ENCODE results near the gene PERM1.
A peak's percentile ranks its signal among the peaks of the same experiment; 100 is the strongest.
"Not testable (repeated sequence)": the region's sequence is repeated elsewhere in the genome, so short reads cannot be mapped to it uniquely, and the experiment has no call there.

Gene PERM1

GRCh38 chr1:981955-982558 is at the start of gene PERM1:
TSS of gene PERM1 (minus strand) at chr1:982093. CDS start at chr1:981029, 1,064 bp downstream.
- no peak for DNase-seq

DNA sequence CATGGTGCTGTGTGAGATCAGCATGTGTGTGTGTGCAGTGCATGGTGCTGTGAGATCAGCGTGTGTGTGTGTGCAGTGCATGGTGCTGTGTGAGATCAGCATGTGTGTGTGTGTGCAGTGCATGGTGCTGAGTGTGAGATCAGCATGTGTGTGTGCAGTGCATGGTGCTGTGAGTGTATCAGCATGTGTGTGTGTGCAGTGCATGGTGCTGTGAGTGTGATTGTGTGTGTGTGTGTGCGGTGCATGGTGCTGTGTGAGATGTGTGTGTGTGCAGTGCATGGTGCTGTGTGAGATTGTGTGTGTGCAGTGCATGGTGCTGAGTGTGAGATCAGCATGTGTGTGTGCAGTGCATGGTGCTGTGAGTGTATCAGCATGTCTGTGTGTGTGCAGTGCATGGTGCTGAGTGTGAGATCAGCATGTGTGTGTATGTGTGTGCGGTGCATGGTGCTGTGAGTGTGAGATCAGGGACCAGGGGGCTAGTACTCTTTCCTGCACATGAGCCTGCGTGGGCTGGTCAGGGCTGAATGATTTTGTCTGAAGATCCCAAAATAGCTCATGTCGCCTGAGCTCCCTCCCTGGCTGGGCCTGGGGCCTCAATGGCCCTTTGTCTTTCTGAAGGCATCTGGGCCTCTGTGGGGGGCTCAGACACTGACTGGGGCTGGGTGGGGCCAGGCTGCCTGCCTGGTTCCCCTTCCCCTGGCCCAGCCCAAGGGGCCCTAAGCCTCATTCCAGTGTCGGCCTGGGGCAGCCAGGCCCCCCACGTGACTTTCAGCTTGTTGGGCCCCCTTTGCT is 49.2 kb upstream of the PERM1 start:
- DNase-seq = not testable (repeated sequence)

DNA sequence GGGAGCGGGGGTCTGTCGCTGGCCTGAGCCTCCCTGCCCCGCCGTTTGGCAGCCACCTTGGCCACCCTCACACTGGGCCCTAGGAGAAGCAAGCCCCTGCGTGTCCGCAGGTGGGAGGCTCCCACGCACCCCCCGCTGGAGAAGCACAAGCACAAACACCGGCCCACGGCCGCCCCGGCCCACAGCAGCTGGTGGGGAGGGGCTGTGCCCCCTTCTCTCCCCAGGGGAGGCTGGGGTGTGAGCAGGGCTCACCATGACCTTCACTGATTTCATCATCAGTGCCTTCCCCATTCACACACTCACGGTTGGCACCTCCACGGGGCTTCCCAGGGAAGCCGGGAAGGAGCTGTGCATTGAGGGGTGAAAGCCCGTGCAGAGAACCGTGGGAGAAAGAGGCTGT is 45.9 kb upstream of the PERM1 start:
- DNase-seq = no peak

- no peak for DNase-seq
Measured at GRCh38 chr1:1026599-1027413, 44.9 kb upstream of the PERM1 start.

GRCh38 chr1:1025730-1026129 is 43.8 kb upstream of the PERM1 start:
- no peak for DNase-seq

DNA sequence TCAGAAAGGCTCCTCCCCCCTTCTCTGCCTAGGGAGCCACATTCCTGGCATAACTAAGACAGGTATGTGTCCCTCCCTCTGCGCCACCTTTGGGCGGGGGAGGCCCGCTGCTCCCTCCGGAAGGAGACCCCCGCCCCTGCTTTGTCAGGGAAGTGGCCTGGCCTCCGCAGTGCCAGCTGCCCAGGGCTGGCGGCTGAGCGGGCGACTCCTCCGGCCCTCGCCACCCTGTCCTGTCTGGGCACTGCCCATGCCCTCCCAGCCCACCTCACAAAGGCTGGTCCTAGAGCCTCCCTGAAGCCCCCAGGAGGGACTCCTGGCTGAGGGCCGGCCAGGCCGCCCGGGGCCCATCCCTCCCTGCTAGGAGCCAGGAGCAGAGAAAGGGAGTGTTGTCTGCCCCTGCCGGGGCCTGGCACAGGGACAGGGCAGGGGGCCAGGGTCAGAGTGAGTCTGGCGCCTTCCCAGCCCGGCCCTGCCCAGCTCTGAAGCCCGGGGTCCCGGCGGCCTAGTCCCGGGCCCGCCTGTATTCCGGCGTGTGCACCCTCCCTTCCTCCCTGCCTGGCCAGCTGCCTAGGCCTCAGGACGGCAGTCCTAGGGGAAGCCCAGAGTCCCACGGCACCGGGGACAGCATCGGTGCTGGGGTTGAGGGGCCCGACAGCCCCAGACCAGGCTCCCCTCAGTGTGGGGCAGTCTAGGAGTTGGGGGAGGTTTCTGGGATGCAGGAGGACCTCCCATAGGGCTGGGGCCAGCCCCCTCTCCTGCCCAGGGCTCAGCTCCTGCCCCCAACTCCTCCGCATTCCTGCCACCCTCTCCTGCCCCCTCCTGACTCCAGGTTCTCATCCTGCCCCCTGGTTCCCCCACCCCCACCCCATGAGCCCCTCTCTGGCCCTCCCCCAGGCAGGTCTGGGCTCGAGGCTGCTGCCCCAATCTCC is 43.1 kb upstream of the PERM1 start:
- DNase-seq = no peak

- no peak for DNase-seq
Measured at GRCh38 chr1:1024149-1024770, 42.4 kb upstream of the PERM1 start.

DNA sequence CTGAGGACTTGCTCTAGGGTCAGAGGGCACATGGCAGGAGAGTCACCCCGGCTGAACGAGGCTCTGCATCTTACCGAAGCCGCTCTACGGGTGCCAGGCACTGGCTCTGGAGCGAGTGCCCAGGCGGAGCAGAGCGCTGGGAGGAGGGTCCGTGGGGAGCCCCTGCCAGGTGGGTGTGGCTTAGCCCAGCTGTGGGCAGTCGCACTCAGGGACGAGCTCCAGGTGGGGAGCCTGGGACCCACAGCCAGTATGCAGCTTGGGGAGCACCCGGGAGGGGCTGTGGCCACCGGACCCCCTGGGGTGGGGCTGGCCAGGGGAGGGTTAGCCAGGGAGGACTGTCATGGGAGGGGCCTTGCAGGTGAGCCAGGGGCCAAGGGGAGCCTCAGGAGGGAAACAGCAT is 41.8 kb upstream of the PERM1 start:
- no peak for DNase-seq

- no peak for DNase-seq
Measured at GRCh38 chr1:1022302-1023009, 40.6 kb upstream of the PERM1 start.

DNA sequence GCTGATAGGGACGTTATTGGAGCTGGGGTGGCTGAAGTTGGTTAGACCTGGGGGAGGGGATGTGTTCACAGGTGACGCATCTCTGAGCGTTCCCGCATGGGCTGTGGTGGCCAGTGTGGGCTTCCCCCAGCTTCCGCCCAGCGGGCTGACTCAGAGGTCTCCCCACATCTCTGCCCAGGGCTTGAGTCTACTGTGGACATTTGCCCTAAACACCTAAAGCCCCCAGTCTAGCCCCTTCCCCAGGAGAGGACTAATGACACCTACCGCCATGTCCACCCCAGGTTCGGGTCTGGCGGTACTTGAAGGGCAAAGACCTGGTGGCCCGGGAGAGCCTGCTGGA is 40.0 kb upstream of the PERM1 start:
- DNase-seq = no peak

DNA sequence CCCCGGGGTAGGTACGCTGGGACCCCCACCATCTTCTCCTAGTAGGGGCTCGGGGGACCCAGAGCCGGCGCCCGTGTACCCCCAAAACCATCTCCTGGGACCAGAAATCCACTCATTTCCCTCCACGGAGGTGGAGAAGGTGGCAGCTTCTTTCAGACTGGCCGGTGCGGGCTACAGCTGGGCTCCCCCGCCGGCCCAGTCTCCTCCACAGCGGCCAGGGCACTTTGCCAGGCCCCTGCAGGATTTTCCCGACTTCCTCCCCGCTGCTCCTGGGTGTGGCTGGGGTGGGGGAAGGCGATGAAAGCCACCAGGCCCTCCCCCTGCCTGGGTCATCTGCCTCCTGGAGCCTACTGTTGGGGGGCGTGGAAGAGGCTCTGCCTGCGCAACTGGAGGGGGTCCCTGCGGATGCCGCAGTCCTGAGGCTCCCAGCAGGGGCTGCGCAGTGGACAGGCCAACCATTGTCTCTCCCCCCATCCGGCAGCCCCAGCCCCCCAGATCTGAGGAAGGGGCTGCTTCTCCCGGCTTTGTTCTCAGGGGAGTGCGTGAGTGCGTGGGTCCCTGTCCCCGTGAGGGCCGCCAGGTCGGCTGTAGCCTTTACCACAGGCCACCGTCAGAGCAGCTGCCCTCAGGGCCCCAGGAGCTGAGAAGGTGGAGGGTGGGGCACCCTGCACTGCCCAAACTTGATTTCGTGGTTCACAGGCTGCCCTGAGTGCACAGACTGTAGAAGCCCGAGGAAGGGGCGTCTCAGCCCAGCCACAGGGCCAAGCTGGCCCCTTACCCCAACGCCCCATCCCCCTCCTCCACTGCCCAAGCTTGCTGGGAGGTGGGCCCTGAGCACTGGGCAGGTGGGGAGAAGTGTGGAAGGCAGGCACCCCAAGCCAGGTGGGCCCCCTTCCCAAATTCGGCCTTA is 39.4 kb upstream of the PERM1 start:
- peak; percentile 53 for DNase-seq

GRCh38 chr1:1020415-1021009 is 38.6 kb upstream of the PERM1 start:
- DNase-seq = no peak

DNA sequence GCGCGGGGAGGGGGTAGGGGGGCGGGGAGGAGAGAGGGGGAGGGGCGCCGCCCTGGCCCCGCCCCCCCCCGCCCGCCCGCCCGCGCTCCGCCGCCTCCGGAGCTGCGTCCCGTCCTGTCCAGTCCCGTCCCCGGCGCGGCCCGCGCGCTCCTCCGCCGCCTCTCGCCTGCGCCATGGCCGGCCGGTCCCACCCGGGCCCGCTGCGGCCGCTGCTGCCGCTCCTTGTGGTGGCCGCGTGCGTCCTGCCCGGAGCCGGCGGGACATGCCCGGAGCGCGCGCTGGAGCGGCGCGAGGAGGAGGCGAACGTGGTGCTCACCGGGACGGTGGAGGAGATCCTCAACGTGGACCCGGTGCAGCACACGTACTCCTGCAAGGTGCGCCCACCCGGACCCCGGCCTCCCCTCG is 38.1 kb upstream of the PERM1 start, which contains the start of gene AGRN:
Gene AGRN (plus strand): TSS at position 121 of the 405 bp plus-strand sequence. CDS start 53 bp downstream, at position 174.
- no peak for DNase-seq

- no peak for DNase-seq
Measured at GRCh38 chr1:1019122-1019999, 37.5 kb upstream of the PERM1 start.

DNA sequence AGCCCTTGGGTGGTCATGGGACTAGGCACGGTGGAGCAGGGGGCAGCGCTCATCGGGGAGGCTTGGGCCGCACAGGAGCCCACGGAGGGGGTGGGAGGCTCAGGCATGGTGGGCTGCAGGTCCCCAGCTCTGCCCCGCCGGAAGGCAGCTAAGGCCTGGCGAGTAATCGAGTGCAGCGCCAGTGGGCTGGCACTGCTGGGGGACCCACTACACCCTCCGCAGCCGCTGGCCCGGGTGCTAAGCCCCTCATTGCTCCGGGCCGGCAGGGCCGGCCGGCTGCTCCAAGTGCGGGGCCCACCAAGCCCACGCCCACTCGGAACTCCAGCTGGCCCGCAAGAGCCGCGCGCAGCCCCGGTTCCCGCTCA is 36.4 kb upstream of the PERM1 start:
- not testable (repeated sequence) for DNase-seq

- not testable (repeated sequence) for DNase-seq
Measured at GRCh38 chr1:1017397-1018320, 35.8 kb upstream of the PERM1 start.

DNA sequence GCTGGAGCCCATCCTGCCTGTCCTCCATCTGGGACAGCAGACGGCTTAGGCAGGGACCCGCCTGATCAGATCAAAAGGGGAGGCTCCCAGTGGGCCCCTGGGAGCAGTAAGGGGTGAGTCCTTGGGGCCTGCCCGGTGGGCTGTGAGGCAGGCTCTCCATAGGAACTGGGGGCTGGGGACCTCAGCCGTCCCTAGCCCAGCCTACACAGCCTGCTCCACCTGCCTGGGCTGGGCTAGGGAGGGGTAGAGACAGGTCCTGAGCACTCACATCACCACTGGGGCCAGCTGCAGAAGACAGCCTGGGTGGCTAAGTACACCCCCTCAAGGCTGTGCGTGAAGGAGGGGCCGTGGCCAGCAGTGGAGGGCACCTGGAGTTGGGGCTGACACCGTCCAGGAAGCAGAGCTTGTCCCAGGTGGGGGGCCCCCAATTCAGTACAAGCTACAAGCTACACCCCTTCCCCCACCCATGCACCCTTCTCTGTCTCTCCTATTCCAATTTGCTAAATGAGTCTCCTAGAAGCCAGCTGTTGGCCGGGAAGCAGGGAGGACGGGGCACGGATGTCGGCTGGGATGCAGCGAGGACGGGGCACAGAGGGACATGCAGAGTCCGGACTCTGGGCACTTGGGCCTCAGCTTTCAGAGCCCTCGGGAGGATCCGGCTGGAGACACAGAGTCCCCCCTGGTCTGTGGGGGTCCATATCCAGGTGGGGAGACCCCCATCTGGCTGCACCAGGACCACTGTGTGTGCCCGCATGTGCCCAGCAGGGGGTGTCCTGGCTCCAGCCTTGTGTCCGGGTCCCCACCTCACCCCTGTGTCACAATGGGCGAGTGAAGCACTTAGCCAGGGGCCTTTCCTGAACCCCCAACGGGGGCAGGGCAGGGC is 33.1 kb upstream of the PERM1 start:
- DNase-seq = no peak
